Activated B cell treated with CpG ODN at 0.5 μM for 24 hours (primary cell): ENCODE measurements around the gene CDC42BPG. TPM values are rescaled to one million over a fixed set of nuclear protein-coding genes. Genes with fewer than 3 reads are reported as not detected.
A peak's percentile ranks its signal among the peaks of the same experiment; 100 is the strongest.

Experiments used
- ATAC-seq: fragments of 200-7000 bp; cut with Tn5 transposase; one replicate; pipeline ENCODE4 v1.10.0; 2021; ENCODE audit warnings: low read depth, mild to moderate bottlenecking, moderate library complexity
- CTCF ChIA-PET: fragments of 350-600 bp; sonication (Branson Sonifier 250); formaldehyde crosslinking; loops from one replicate; lab custom pipeline; 2021; ENCODE audit warnings: antibody characterized with exemption; lab: Charles Lee
- POLR2A ChIA-PET: fragments of 350-600 bp; sonication (Branson Sonifier 250); formaldehyde crosslinking; loops from one replicate; lab custom pipeline; 2021; ENCODE audit warnings: antibody characterized with exemption; lab: Charles Lee
- DNase-seq: peaks from one replicate; pipeline ENCODE4 v3.0.0; 2022
- H3K27ac Mint-ChIP-seq: one replicate; pipeline ENCODE4 v1.8.0; 2020; ENCODE audit warnings: mixed read lengths
- H3K27me3 Mint-ChIP-seq: one replicate; pipeline ENCODE4 v1.8.0; 2021; ENCODE audit warnings: mixed read lengths
- H3K36me3 Mint-ChIP-seq: one replicate; pipeline ENCODE4 v1.8.0; 2021; ENCODE audit warnings: low read depth, mixed read lengths
- H3K4me1 Mint-ChIP-seq: one replicate; pipeline ENCODE4 v1.8.0; 2021; ENCODE audit warnings: mixed read lengths
- H3K4me3 Mint-ChIP-seq: one replicate; pipeline ENCODE4 v1.8.0; 2020; ENCODE audit warnings: mild to moderate bottlenecking, mixed read lengths
- H3K9me3 Mint-ChIP-seq: one replicate; pipeline ENCODE4 v1.8.0; 2020; ENCODE audit warnings: mixed read lengths
- CTCF ChIP-seq: fragments of 200-600 bp; IDR thresholded peaks from one replicate; pipeline ENCODE4 v1.8.0; 2022; ENCODE audit warnings: antibody characterized with exemption, mild to moderate bottlenecking
- intact Hi-C: fragments of 100-400 bp; cut with micrococcal nuclease; formaldehyde crosslinking; loops from one replicate; pipeline ENCODE4 v1.15.1; 2024
- total RNA-seq: library from RNA; stranded (reverse); gene quantifications from 2 replicates; pipeline ENCODE4 v1.2.3, GENCODE V29; 2022

CDC42BPG gene
- total RNA-seq, 1 donor from 2014 or later, result 3.7 TPM

GRCh38 chr11:64778223-64778472, 66.3 kb downstream of the CDC42BPG start:
- POLR2A ChIA-PET, result interaction anchor here (0.6 to 6.5 kb wide), 35 partner anchors 10 to 1988 kb away, joined by 3 to 197 read pairs (median 7); partner anchors contain the start of genes ARL2, CFL1, DPF2 and EHD1

DNA sequence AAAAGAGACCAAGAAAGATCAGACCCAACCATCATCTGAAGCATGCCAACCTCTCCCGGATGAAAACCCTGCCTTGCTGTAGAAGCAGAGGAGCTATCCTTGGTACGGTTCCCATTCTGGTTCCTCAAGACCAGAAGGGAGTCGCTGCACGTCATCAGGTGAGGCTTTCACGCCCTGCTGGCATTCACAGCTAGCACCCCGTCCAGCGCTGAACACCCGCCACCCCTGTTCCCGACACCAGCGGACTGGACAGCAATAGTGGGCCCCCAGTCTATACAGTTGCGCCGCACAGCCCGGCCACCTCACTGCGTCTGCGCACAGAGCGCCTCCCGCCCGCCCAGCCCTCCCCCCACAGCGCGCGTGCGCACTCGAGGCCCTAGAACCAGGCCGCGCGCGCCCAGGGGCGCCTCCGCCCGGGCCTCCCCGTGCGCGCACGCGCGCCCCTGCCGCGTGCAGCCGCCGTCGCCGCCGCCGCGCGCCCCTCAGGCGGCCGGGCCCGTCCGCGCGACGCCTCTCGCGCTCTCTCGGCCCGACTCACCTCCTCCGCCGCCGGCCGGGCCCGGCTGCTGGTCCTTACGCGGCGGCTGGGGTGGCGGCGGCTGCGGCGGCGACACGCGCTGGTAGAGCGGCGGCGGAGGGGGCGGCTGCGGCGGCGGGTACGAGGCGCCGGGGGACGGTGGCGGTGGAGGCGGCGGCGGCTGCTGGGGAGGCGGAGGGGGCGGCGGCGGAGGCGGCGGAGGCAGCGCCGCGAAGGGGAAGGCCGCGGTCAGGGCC, 66.8 kb downstream of the CDC42BPG start:
- Mint-ChIP-seq H3K4me1 (peaks cover 79% of the 10 kb centered on the region), H3K9me3 (no peaks in the 10 kb centered on the region)

More at GRCh38 chr11:64778223-64778472, 66.3 kb downstream of the CDC42BPG start:
- DNase-seq (no peak), ATAC-seq (peak; percentile 1)
- peak overlapping the region; percentile 99 for H3K27ac Mint-ChIP-seq
- intact Hi-C loops, result loop anchor here (1.0 to 10.0 kb wide), 9 partner anchors 24 to 533 kb away; partner anchors contain the start of genes ATG2A, EHD1, FKBP2 and MEN1
- H3K9me3 Mint-ChIP-seq, result no peaks in the 10 kb centered on the region
- peaks cover 79% of the 10 kb centered on the region for H3K4me1 Mint-ChIP-seq
- CTCF ChIA-PET, result interaction anchor here (0.9 to 1.4 kb wide), 4 partner anchors 21 to 89 kb away, joined by 3 to 4 read pairs (median 4); partner anchors contain the start of gene CDC42BPG
- no peaks in the 10 kb centered on the region for H3K27me3 Mint-ChIP-seq
- TF ChIP-seq CTCF, result no peak
- H3K36me3 Mint-ChIP-seq, result peaks cover 46% of the 10 kb centered on the region
- peak overlapping the region; percentile 88 for H3K4me3 Mint-ChIP-seq

DNA sequence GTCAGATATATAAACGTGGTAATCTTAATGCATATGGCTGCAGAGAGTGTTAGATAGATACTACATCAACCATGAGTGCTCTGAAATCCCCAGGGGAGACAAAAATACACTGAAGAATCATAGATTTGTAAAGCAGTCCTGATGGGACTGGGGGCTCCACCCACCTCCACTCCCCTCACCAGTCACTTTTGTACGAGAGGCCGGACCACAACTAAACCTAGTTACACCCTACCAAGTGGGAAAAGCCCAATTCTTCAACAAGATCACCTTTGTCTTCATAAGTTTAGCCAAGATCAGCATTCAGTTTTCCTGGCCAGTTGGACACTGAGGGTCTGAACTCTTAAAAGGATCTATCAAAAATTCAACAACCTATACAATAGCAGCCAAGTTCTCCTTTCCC, 67.6 kb downstream of the CDC42BPG start:
- intact Hi-C loops, result loop anchor here (2.0 to 10.0 kb wide), 3 partner anchors 14 to 532 kb away; partner anchors contain the start of genes FKBP2, PPP1R14B and SYVN1
- Mint-ChIP-seq H3K36me3 (peaks cover 59% of the 10 kb centered on the region), H3K27me3 (no peaks in the 10 kb centered on the region), H3K27ac (peak overlapping the region; percentile 87), H3K9me3 (no peaks in the 10 kb centered on the region), H3K4me1 (peaks cover 79% of the 10 kb centered on the region), H3K4me3 (peak overlapping the region; percentile 90)
- ChIA-PET POLR2A (interaction anchor here (0.7 to 6.5 kb wide), 7 partner anchors 11 to 459 kb away, joined by 3 to 197 read pairs (median 6); partner anchors contain the start of genes PRDX5, RASGRP2 and TRMT112), CTCF (interaction anchor here (0.8 to 2.2 kb wide), 4 partner anchors 9 to 88 kb away, joined by 3 to 11 read pairs (median 6); no protein-coding TSS in a partner anchor)
- DNase-seq (no peak), ATAC-seq (no peak)
- TF ChIP-seq CTCF, result no peak

More for the DNA sequence above, 66.8 kb downstream of the CDC42BPG start:
- H3K27me3 Mint-ChIP-seq, result no peaks in the 10 kb centered on the region
- ChIA-PET POLR2A (interaction anchor here (0.6 to 6.5 kb wide), 14 partner anchors 11 to 557 kb away, joined by 3 to 197 read pairs (median 6); partner anchors contain the start of genes MAP4K2, PRDX5, RASGRP2 and TRMT112), CTCF (interaction anchor here (0.6 to 2.2 kb wide), 3 partner anchors 14 to 778 kb away, joined by 4 to 11 read pairs (median 7); no protein-coding TSS in a partner anchor)
- intact Hi-C loops, result loop anchor here (1.0 to 10.0 kb wide), 10 partner anchors 15 to 533 kb away; partner anchors contain the start of genes ATG2A, EHD1, FKBP2 and MEN1
- H3K27ac Mint-ChIP-seq, result peak overlapping the region; percentile 87
- ATAC-seq, result peak; percentile 2
- peaks cover 51% of the 10 kb centered on the region for H3K36me3 Mint-ChIP-seq
- TF ChIP-seq CTCF, result no peak
- peak; percentile 79 for DNase-seq
- peak overlapping the region; percentile 90 for H3K4me3 Mint-ChIP-seq

GRCh38 chr11:64776425-64776824, 68.0 kb downstream of the CDC42BPG start:
- ATAC-seq, result no peak
- H3K4me1 Mint-ChIP-seq, result peaks cover 83% of the 10 kb centered on the region
- H3K36me3 Mint-ChIP-seq, result peaks cover 63% of the 10 kb centered on the region
- no peak for DNase-seq
- CTCF ChIA-PET, result interaction anchor here (0.8 to 2.2 kb wide), 4 partner anchors 8 to 87 kb away, joined by 3 to 11 read pairs (median 6); no protein-coding TSS in a partner anchor
- peak overlapping the region; percentile 87 for H3K27ac Mint-ChIP-seq
- no peaks in the 10 kb centered on the region for H3K9me3 Mint-ChIP-seq
- TF ChIP-seq CTCF, result no peak
- H3K4me3 Mint-ChIP-seq, result peak overlapping the region; percentile 90
- intact Hi-C loops, result loop anchor here (2.0 to 10.0 kb wide), 3 partner anchors 14 to 532 kb away; partner anchors contain the start of genes FKBP2, PPP1R14B and SYVN1
- POLR2A ChIA-PET, result interaction anchor here (1.1 to 6.5 kb wide), 5 partner anchors 10 to 77 kb away, joined by 3 to 197 read pairs (median 6); partner anchors contain the start of gene RASGRP2
- H3K27me3 Mint-ChIP-seq, result no peaks in the 10 kb centered on the region
